Tibial artery (tissue), 4 donors: Measurements from ENCODE around the gene TOX2.

Experiments
- DNase-seq, 2 donors: peaks; one replicate each; pipeline ENCODE4 v3.0.0-alpha.2; 2019
- H3K27ac ChIP-seq, 2 donors: fragments of 200-600 bp; sonication (generic) in 1 of 2; 1 replicate in 1 of 2; 2 replicates in 1 of 2; pipeline ENCODE4 v1.5.1; 2018 to 2019; ENCODE audit warnings: mild to moderate bottlenecking in 1 of 2
- H3K27me3 ChIP-seq, 2 donors: fragments of 200-600 bp; sonication (generic) in 1 of 2; one replicate each; pipeline versions ENCODE4 v1.5.1 to v1.6.0; 2016 to 2019
- H3K36me3 ChIP-seq, 3 donors: fragments of 200-600 bp; sonication (generic) in 2 of 3; one replicate each; pipeline ENCODE4 v1.5.1; 2016 to 2019; ENCODE audit warnings: mild to moderate bottlenecking in 2 of 3
- H3K4me1 ChIP-seq, 4 donors: fragments of 200-600 bp; sonication (generic) in 2 of 4; 1 replicate in 3 of 4; 2 replicates in 1 of 4; pipeline ENCODE4 v1.5.1; 2016 to 2019
- H3K4me3 ChIP-seq, 2 donors: fragments of 200-600 bp; sonication (generic) in 1 of 2; 1 replicate in 1 of 2; 2 replicates in 1 of 2; pipeline ENCODE4 v1.5.1; 2018 to 2019; ENCODE audit warnings: mild to moderate bottlenecking in 2 of 2
- H3K9me3 ChIP-seq, 3 donors: fragments of 200-600 bp; sonication (generic) in 1 of 3; one replicate each; pipeline ENCODE4 v1.5.1; 2016 to 2019
- intact Hi-C: fragments of 100-400 bp; cut with DNase I; formaldehyde crosslinking; loops from one replicate; pipeline ENCODE4 v1.15.0; 2023; ENCODE audit warnings: low total_unique reads
- TF ChIP-seq, protein P1 (sequence below), 2 experiments: fragments of 200-600 bp in 1 of 2; fragments of 450-650 bp in 1 of 2; IDR thresholded peaks; one replicate each; pipeline ENCODE4 v1.5.1; 2017 to 2019; ENCODE audit warnings: antibody characterized with exemption in 2 of 2, mild to moderate bottlenecking in 1 of 2, moderate library complexity in 1 of 2

The TOX2 gene

DNA sequence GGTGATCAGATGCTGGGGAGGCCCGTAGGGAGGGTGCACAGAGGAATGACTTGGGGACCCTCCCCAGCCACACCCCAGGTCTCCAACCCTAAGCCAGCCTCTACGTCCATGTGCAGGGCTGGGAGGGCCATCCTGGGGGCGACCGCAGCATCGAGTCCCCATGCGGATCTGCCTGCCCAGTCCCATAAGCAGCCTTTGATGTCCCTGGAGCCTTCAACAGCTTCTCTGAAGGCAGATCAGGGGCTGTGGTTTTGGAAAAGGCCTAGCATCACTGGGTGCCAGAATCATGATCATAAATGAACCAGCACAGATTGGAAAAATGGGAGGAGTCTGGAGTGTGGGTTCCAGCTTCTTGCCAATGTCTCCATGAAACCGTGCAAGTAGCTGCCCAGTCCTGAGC lies 22.9 kb downstream of the TOX2 start:
- peaks cover 0 to 15% (median 11%) of the 10 kb centered on the region in 4 donors for H3K4me1 ChIP-seq
- H3K4me3 ChIP-seq: no peak overlapping the region
- no peak for DNase-seq
- no peak overlapping the region for H3K27ac ChIP-seq
- intact Hi-C loops: no loop called here
- TF ChIP-seq, protein P1, sequence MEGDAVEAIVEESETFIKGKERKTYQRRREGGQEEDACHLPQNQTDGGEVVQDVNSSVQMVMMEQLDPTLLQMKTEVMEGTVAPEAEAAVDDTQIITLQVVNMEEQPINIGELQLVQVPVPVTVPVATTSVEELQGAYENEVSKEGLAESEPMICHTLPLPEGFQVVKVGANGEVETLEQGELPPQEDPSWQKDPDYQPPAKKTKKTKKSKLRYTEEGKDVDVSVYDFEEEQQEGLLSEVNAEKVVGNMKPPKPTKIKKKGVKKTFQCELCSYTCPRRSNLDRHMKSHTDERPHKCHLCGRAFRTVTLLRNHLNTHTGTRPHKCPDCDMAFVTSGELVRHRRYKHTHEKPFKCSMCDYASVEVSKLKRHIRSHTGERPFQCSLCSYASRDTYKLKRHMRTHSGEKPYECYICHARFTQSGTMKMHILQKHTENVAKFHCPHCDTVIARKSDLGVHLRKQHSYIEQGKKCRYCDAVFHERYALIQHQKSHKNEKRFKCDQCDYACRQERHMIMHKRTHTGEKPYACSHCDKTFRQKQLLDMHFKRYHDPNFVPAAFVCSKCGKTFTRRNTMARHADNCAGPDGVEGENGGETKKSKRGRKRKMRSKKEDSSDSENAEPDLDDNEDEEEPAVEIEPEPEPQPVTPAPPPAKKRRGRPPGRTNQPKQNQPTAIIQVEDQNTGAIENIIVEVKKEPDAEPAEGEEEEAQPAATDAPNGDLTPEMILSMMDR (IDR thresholded peaks at IDR 0.05): no peak
- no peaks in the 10 kb centered on the region for H3K9me3 ChIP-seq
- no peaks in the 10 kb centered on the region for H3K36me3 ChIP-seq
- peaks cover 0 to 7% of the 10 kb centered on the region in 2 donors for H3K27me3 ChIP-seq

DNA sequence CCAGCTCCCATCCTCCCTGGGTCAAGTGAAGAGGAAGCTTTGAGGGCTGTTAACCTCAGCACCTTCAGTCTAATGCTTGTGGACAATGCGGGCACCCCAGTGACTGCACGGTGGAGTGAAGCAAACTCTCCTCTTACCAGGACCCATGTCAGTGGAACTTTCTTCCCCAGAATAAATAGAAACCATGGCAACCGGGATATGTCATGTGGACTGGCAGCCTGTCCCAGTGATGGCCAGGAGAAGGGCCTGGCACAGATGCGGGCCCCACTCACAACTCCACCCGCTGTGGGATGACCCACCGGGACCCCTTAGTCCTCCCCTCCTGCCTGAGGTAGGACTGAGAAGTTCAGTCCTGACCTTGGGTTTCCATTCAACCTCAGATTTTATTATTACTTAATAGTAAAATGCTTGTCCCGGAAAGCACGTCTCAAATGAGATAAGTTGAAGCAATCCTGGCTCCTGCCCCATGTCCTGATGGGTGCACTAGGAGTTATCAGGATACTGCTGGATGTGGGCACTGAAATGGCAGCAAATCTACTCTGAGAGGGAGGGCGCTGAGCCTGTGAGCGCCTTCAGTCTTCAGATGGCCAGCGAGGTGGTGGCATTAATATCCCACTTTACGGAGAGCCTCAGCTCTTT lies 23.5 kb downstream of the TOX2 start:
- Histone ChIP-seq H3K9me3 (no peaks in the 10 kb centered on the region), H3K4me3 (no peak overlapping the region), H3K36me3 (no peaks in the 10 kb centered on the region), H3K27ac (no peak overlapping the region), H3K4me1 (peaks cover 0 to 15% (median 11%) of the 10 kb centered on the region in 4 donors), H3K27me3 (peaks cover 0 to 7% of the 10 kb centered on the region in 2 donors)
- intact Hi-C loops: no loop called here
- no peak for DNase-seq
- TF ChIP-seq, protein P1 (IDR thresholded peaks at IDR 0.05): no peak

DNA sequence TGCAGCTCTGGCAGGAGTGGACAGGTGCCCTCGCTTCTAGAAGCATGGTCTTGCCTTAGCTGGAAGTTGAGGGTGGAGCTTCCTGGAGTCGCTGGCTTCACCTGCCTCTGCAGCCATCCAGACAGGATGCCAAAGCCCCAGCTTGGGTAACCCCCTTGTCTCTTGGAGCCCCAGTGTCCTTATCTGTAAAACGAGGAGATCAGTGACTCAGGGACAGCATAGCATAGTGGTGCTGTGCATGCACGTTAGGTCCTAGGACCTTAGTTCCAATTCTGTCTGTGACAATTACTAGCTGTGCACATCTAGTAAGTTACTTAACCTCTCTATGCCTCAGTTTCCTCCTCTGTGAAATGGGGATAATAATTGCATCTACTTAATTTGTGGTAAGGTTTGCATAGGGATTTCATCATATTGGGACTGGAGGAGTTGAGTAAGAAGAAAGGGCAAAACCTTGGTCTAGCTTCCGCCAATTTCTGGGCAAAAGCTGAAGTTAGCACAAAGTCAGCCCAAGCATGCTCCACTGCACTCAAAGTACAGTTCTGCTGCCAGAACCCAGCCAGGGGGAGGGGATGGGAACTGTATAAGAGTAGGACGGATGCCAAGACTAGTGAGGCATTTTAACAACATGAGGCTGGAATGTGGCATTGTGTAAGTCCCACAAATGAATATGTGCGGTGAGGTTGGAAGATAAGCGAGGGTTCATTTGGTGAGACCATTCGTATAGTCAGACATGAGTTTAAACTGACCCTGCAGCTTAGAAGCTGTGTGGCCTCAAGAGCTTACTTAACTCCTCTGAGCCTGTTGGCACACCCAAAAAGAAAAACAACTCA lies 24.5 kb downstream of the TOX2 start:
- Histone ChIP-seq H3K27me3 (peaks cover 0 to 7% of the 10 kb centered on the region in 2 donors), H3K4me3 (no peak overlapping the region), H3K4me1 (peaks cover 0 to 15% (median 11%) of the 10 kb centered on the region in 4 donors), H3K27ac (no peak overlapping the region), H3K9me3 (no peaks in the 10 kb centered on the region), H3K36me3 (no peaks in the 10 kb centered on the region)
- DNase-seq: peak; percentile 78 to 82
- intact Hi-C loops: no loop called here
- TF ChIP-seq, protein P1 (IDR thresholded peaks at IDR 0.05): no peak

DNA sequence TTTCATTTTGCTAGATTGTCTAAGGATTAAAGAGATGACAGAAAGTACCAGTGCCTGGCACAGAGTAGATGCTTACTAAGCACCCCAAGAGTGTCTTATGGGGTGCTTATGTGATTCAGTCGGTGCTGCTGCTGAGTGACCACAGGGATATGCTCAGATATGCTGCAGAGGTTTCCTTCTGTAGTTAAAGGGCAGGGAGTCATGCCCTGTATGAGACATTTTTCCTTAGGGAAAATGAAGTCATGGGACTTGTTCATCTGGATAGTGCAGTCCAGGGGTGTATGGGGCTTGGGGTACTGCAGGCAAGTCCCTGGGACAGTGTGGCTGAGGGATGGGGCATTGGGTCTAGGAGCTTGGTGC lies 25.1 kb downstream of the TOX2 start:
- no peak overlapping the region for H3K27ac ChIP-seq

DNA sequence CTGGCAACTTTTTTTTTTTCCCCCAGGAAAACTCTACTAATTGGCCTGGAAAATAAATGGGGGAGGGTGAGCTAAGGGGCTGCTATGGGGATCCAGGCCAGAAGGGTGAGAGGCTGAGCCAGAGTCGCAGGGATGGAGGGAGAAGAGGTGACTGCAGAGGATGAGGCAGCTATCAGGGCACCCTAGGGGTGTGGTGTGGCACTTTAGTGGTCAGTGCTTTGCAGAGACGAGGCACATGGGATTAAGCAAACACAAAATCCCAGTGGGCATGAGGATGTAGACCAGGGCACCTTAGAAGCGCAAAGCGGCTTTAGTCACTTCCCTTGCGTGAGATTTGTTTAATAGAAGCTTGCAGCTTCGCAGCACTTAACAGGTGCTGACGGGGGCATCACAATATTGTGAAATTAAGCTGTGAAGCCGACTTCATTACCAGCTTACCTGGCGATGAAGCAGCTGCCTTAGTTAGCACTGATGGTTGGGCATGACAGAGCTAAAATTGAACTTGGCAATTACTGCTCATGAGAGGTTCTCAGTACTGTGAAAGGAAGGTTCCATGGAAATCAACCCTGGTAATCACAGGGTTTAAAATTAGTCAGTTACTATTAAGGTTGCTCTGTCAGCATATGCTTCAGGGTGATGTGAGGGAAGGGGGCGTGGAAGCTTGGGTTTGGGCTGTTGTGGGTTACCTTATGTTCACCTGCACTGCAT lies 26.0 kb downstream of the TOX2 start:
- intact Hi-C loops: no loop called here
- no peaks in the 10 kb centered on the region for H3K9me3 ChIP-seq
- no peak overlapping the region for H3K27ac ChIP-seq
- no peaks in the 10 kb centered on the region for H3K36me3 ChIP-seq
- peaks cover 0 to 15% (median 11%) of the 10 kb centered on the region in 4 donors for H3K4me1 ChIP-seq
- TF ChIP-seq, protein P1 (IDR thresholded peaks at IDR 0.05): no peak
- DNase-seq: no peak
- H3K27me3 ChIP-seq: peaks cover 0 to 7% of the 10 kb centered on the region in 2 donors
- H3K4me3 ChIP-seq: no peak overlapping the region

More for the DNA sequence above, 25.1 kb downstream of the TOX2 start:
- peaks cover 0 to 7% of the 10 kb centered on the region in 2 donors for H3K27me3 ChIP-seq
- no peak for DNase-seq
- H3K36me3 ChIP-seq: no peaks in the 10 kb centered on the region
- H3K4me3 ChIP-seq: no peak overlapping the region
- intact Hi-C loops: no loop called here
- no peaks in the 10 kb centered on the region for H3K9me3 ChIP-seq
- TF ChIP-seq, protein P1 (IDR thresholded peaks at IDR 0.05): no peak
- peaks cover 0 to 15% (median 11%) of the 10 kb centered on the region in 4 donors for H3K4me1 ChIP-seq
